Activated naive CD8-positive, alpha-beta T cell treated with anti-CD3 and anti-CD28 coated beads for 36 hours (primary cell): Measurements from ENCODE around the gene SRR. TPM values are rescaled to one million over a fixed set of nuclear protein-coding genes. Genes with fewer than 3 reads are reported as not detected.
"Not testable (repeated sequence)": the region's sequence is repeated elsewhere in the genome, so short reads cannot be mapped to it uniquely, and the experiment has no call there.

Experiments
- DNase-seq: peaks from one replicate; pipeline ENCODE4 v3.0.0; 2021
- H3K27ac Mint-ChIP-seq: one replicate; pipeline ENCODE4 v1.8.0; 2022; ENCODE audit warnings: mild to moderate bottlenecking, moderate library complexity, mixed read lengths
- H3K27me3 Mint-ChIP-seq: one replicate; pipeline ENCODE4 v1.8.0; 2022; ENCODE audit warnings: mild to moderate bottlenecking, mixed read lengths
- H3K36me3 Mint-ChIP-seq: one replicate; pipeline ENCODE4 v1.8.0; 2021; ENCODE audit warnings: mild to moderate bottlenecking, mixed read lengths
- H3K4me1 Mint-ChIP-seq: one replicate; pipeline ENCODE4 v1.8.0; 2021; ENCODE audit warnings: mixed read lengths
- H3K4me3 Mint-ChIP-seq: one replicate; pipeline ENCODE4 v1.8.0; 2022; ENCODE audit warnings: mild to moderate bottlenecking, moderate library complexity, mixed read lengths
- H3K9me3 Mint-ChIP-seq: one replicate; pipeline ENCODE4 v1.8.0; 2022; ENCODE audit warnings: mixed read lengths
- total RNA-seq, 2 experiments: library from RNA; stranded (reverse); gene quantifications; one replicate each; pipeline ENCODE4 v1.2.3, GENCODE V29; 2021

SRR gene
- total RNA-seq, 2 experiments from 2014 or later = 10.9 to 13.1 TPM

DNA sequence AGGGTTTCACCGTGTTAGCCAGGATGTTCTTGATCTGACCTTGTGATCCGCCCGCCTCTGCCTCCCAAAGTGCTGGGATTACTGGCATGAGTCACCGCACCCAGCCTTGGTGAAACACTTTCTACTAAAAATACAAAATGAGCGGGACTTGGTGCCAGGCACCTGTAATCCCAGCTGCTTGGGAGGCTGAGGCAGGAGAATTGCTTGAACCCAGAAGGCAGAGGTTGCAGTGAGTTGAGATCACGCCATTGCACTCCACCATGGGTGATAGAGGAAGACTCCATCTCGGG lies 13.1 kb downstream of the SRR start:
- not testable (repeated sequence) for H3K27me3 Mint-ChIP-seq, H3K4me1 Mint-ChIP-seq, DNase-seq, H3K4me3 Mint-ChIP-seq, H3K27ac Mint-ChIP-seq, H3K9me3 Mint-ChIP-seq, H3K36me3 Mint-ChIP-seq

- Mint-ChIP-seq H3K27me3 (no peaks in the 10 kb centered on the region), H3K9me3 (no peaks in the 10 kb centered on the region), H3K27ac (no peak overlapping the region), H3K4me1 (no peaks in the 10 kb centered on the region), H3K36me3 (peaks cover 11% of the 10 kb centered on the region), H3K4me3 (no peak overlapping the region)
- no peak for DNase-seq
Measured at GRCh38 chr17:2317796-2318195, 14.0 kb downstream of the SRR start.

- no peaks in the 10 kb centered on the region for H3K9me3 Mint-ChIP-seq
- H3K27ac Mint-ChIP-seq = no peak overlapping the region
- H3K36me3 Mint-ChIP-seq = peaks cover 22% of the 10 kb centered on the region
- no peaks in the 10 kb centered on the region for H3K4me1 Mint-ChIP-seq
- no peaks in the 10 kb centered on the region for H3K27me3 Mint-ChIP-seq
- no peak for DNase-seq
- no peak overlapping the region for H3K4me3 Mint-ChIP-seq
Measured at GRCh38 chr17:2319051-2319450, 15.3 kb downstream of the SRR start.

DNA sequence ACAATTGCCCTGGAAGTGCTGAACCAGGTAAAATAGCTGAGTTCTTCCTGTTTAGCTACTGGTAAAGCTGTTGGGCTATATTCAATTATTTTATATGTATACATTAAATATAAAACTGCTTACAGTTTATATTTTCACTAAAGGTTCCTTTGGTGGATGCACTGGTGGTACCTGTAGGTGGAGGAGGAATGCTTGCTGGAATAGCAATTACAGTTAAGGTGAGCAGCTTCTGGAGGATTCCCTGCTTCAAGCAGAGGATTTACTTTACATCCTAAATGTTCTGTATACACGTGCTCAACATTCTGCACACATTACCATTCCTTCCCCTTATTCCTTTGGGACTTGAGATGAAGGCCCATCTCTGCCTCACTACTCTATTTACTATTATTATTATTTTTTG lies 17.6 kb downstream of the SRR start:
- Mint-ChIP-seq H3K4me3 (no peak overlapping the region), H3K4me1 (peaks cover 3% of the 10 kb centered on the region), H3K9me3 (no peaks in the 10 kb centered on the region), H3K36me3 (peaks cover 29% of the 10 kb centered on the region), H3K27ac (no peak overlapping the region), H3K27me3 (no peaks in the 10 kb centered on the region)
- no peak for DNase-seq

GRCh38 chr17:2323629-2324314 lies 20.0 kb downstream of the SRR start:
- Mint-ChIP-seq H3K36me3 (peaks cover 32% of the 10 kb centered on the region), H3K4me1 (peaks cover 6% of the 10 kb centered on the region), H3K9me3 (no peaks in the 10 kb centered on the region), H3K27ac (no peak overlapping the region), H3K27me3 (no peaks in the 10 kb centered on the region), H3K4me3 (no peak overlapping the region)
- DNase-seq = no peak

DNA sequence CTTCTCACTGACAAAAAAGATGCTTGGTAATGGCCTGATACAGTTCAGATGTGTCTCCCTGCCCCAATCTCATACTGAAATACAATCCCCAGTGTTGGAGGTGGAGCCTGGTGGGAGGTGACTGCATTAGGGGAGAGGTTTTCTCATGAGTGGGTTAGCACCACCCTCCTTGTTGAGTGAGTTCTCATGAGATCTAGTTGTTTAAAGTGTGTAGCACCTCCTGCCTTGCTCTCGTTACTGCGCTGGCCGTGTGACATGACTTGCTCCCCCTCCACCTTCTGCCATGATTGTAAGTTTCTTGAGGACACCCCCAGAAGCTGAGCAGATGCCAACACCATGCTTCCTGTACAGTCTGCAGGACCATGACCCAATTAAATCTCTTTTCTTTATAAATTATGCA lies 27.6 kb downstream of the SRR start:
- H3K36me3 Mint-ChIP-seq = peaks cover 14% of the 10 kb centered on the region
- no peak overlapping the region for H3K27ac Mint-ChIP-seq
- no peaks in the 10 kb centered on the region for H3K27me3 Mint-ChIP-seq

DNA sequence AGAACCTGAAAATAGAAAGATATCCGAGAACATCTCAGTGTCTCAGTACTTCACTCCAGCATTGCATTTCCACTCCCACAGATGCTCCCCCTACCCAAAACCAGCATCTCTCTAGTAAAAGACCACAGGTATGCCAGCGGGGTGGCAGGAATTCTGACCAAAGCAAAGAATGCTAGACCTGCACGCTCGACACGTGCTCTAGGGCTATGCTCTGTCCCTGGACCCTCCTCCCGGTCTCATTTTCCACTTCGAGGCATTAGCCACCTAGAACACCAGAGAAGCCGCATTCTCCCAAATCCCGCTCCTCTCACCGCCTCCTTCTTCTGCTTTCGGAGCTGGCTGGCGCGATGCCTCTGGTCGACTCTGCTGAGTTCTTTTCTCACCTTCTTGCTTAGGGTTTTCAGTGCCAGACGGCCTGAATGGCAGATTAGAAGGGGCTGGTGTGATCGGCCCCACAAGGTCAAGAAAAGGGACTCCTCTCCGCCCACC lies 32.0 kb downstream of the SRR start:
- peak overlapping the region; percentile 99 for H3K27ac Mint-ChIP-seq
- no peaks in the 10 kb centered on the region for H3K9me3 Mint-ChIP-seq
- H3K4me3 Mint-ChIP-seq = no peak overlapping the region
- H3K36me3 Mint-ChIP-seq = no peaks in the 10 kb centered on the region
- no peaks in the 10 kb centered on the region for H3K27me3 Mint-ChIP-seq
- peaks cover 12% of the 10 kb centered on the region for H3K4me1 Mint-ChIP-seq
- DNase-seq = no peak

More for the DNA sequence above, 27.6 kb downstream of the SRR start:
- Mint-ChIP-seq H3K4me3 (no peak overlapping the region), H3K4me1 (peaks cover 16% of the 10 kb centered on the region), H3K9me3 (no peaks in the 10 kb centered on the region)
- DNase-seq = no peak

- Mint-ChIP-seq H3K27ac (peak within 1 kb of the TSS; percentile 99), H3K4me1 (peaks cover 12% of the 10 kb centered on the region), H3K36me3 (no peaks in the 10 kb centered on the region), H3K4me3 (no peak within 1 kb of the TSS), H3K9me3 (no peaks in the 10 kb centered on the region), H3K27me3 (no peaks in the 10 kb centered on the region)
- peak; percentile 94 for DNase-seq
Measured at GRCh38 chr17:2336215-2336851, 32.6 kb downstream of the SRR start, which contains the start of gene TSR1. Gene TSR1, minus strand, starts transcription at chr17:2336457. Its CDS starts 30 bp downstream, at chr17:2336427.

DNA sequence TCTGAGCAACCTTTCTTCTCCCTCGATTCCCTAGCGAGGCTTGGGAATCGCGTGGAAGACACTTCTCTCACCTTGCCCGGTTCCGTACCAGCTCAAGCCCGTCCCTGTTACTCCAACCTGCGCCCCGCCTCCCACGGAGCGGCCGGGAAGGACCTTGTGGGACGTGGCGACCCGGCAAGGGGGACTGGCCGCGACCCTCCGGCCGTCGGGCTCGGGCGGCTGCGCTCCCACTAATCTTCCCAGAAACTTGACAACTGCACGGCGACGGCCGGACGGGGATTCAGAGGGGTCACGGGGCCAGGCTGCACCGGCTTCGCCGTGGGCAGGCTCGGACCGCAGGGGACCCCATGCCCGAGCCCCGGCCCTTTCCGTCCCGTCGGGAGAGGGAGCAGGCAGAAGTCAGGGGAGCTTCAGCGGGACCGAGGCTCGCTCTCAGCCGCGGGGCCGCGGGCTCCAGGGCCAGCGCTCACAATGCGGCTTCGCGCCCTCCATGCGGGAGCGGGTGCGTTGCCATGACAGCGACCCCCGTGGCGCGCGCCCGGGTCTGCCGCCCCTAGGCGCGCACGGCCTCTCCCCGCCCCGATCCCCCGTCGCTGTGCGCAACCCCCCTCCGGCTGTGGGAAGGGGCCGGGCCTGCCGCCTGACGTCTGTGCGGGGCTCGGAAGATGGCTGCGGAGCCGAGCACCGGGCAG lies 33.2 kb downstream of the SRR start, which contains the start of gene SGSM2:
SGSM2 (plus strand) TSS at position 650 of the 692 bp plus-strand sequence. CDS start 188 bp downstream, outside the sequence.
- peaks cover 15% of the 10 kb centered on the region for H3K4me1 Mint-ChIP-seq
- H3K4me3 Mint-ChIP-seq = peak within 1 kb of the TSS; percentile 74
- H3K9me3 Mint-ChIP-seq = no peaks in the 10 kb centered on the region
- peak; percentile 79 for DNase-seq
- H3K27me3 Mint-ChIP-seq = no peaks in the 10 kb centered on the region
- peaks cover 5% of the 10 kb centered on the region for H3K36me3 Mint-ChIP-seq
- H3K27ac Mint-ChIP-seq = peak within 1 kb of the TSS; percentile 99

DNA sequence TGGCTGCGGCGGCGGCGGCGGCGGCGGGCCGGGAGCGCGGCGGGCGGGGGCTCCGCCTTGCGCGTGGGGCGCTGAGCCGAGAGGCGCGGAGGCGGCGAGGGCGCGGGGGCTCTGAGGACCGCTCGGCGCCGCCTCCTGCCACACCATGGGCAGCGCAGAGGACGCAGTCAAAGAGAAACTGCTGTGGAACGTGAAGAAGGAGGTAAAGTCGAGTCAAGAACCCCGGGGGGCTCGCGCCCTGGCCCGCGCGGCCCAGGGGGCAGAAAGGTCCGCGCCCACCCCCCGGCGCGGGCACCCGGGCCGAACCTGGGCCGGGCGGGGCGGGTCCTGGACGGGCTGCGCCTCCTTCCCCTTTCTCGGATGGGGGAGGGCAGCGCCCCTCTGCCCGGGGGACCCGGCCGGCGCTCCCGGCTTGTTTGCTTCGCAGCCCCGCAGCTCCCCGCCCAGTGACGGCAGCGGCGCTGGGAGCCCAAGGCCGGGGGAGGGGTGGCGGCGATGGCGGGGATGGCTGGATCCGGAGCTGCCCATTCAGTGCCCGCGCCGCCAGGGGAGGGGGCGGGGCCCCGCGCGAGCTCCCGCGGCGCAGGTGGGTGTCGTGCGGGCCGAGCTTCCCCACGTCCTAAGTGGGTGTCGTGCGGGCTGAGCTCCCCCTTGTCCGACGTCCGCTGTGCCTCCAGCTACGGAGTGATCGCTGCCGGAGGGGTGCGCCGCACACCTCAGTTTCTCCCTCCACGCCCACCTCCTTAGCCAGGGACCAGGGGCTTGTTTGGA lies 34.0 kb downstream of the SRR start:
- H3K27ac Mint-ChIP-seq = peak overlapping the region; percentile 67
- peaks cover 17% of the 10 kb centered on the region for H3K4me1 Mint-ChIP-seq
- peak overlapping the region; percentile 74 for H3K4me3 Mint-ChIP-seq
- peaks cover 9% of the 10 kb centered on the region for H3K36me3 Mint-ChIP-seq
- DNase-seq = peak; percentile 71
- H3K27me3 Mint-ChIP-seq = no peaks in the 10 kb centered on the region
- H3K9me3 Mint-ChIP-seq = no peaks in the 10 kb centered on the region

DNA sequence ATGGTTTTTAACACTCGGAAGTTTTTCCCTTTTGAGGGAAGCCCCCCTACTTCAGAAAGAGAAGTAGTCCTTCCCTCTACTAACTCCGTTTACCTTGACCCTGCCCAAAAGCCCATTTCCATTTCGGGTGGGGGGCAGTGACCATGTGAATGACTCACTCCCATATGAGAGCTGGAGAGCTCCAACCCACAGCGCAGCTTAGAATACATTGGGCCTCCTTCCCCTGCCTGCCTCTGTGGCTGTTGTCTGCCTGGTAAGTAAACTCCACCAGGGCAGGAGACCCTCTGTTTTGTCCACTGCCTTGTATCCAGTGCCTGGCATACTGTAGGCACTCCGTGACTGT lies 34.5 kb downstream of the SRR start:
- no peaks in the 10 kb centered on the region for H3K27me3 Mint-ChIP-seq
- peak overlapping the region; percentile 67 for H3K27ac Mint-ChIP-seq
- H3K4me3 Mint-ChIP-seq = peak overlapping the region; percentile 74
- DNase-seq = peak; percentile 13
- H3K36me3 Mint-ChIP-seq = peaks cover 9% of the 10 kb centered on the region
- H3K4me1 Mint-ChIP-seq = peaks cover 22% of the 10 kb centered on the region
- H3K9me3 Mint-ChIP-seq = no peaks in the 10 kb centered on the region

DNA sequence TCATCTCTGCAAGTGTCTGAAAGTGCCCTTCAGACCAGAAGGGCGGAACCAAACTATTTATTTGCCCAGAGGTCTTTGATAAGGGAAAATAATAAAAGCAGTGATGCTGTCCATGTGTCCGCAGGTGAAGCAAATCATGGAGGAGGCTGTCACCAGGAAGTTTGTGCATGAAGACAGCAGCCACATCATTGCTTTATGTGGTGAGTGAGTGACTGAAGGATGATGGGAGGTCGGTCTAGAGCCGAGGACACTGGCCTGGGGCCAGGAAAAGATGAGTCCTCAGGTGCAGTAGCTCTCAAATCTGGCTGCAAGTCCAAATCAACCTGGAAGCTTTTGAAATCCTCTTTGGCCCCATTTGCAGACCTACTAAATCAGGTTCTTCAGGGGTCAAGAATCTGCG lies 39.7 kb downstream of the SRR start:
- H3K36me3 Mint-ChIP-seq = peaks cover 14% of the 10 kb centered on the region
- H3K27me3 Mint-ChIP-seq = no peaks in the 10 kb centered on the region
- DNase-seq = peak; percentile 74
- peaks cover 28% of the 10 kb centered on the region for H3K4me1 Mint-ChIP-seq
- H3K4me3 Mint-ChIP-seq = no peak overlapping the region
- peak overlapping the region; percentile 74 for H3K27ac Mint-ChIP-seq
- H3K9me3 Mint-ChIP-seq = no peaks in the 10 kb centered on the region

DNA sequence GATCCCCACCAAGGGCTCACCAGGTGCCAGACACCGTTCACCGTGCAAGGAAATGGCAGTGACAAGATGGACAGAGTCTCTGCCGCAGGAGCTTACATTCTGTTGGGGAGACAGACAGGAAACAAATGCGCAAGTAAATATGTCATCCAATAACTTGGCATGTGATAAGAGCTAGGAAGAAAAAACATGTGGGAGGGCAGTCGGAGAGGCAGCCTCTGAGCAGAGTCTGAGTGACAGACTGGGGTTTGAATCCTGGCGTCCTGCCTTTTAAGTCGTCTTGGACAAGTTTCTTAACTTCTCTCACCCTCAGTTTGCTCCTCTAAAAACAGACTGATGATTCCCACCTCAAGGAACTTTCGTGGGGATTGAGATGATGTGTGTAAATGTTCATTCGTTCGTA lies 40.8 kb downstream of the SRR start:
- DNase-seq = no peak
- Mint-ChIP-seq H3K27me3 (no peaks in the 10 kb centered on the region), H3K4me3 (no peak overlapping the region), H3K36me3 (peaks cover 14% of the 10 kb centered on the region), H3K4me1 (peaks cover 26% of the 10 kb centered on the region), H3K27ac (no peak overlapping the region), H3K9me3 (no peaks in the 10 kb centered on the region)

GRCh38 chr17:2346475-2346874 lies 42.7 kb downstream of the SRR start:
- Mint-ChIP-seq H3K27me3 (no peaks in the 10 kb centered on the region), H3K4me1 (peaks cover 21% of the 10 kb centered on the region), H3K9me3 (no peaks in the 10 kb centered on the region), H3K27ac (no peak overlapping the region), H3K4me3 (no peak overlapping the region), H3K36me3 (peaks cover 14% of the 10 kb centered on the region)
- no peak for DNase-seq
